T follicular helper cell (primary cell): ENCODE results near the gene TREML1.
"Not testable (repeated sequence)": the region's sequence is repeated elsewhere in the genome, so short reads cannot be mapped to it uniquely, and the experiment has no call there.

Experiments used
- DNase-seq: peaks from one replicate; pipeline ENCODE4 v3.0.0-alpha.2; 2020; ENCODE audit warnings: low read depth

Gene TREML1

GRCh38 chr6:41147917-41148316 lies 6.2 kb downstream of the TREML1 start:
- DNase-seq, result no peak

- no peak for DNase-seq
Observed at GRCh38 chr6:41136911-41137310, 17.2 kb downstream of the TREML1 start.

GRCh38 chr6:41135062-41135832 lies 18.9 kb downstream of the TREML1 start:
- no peak for DNase-seq

GRCh38 chr6:41132254-41132653 lies 21.9 kb downstream of the TREML1 start:
- DNase-seq, result no peak

GRCh38 chr6:41125282-41125681 lies 28.9 kb downstream of the TREML1 start:
- DNase-seq, result no peak

- no peak for DNase-seq
Observed at GRCh38 chr6:41122918-41123317, 31.2 kb downstream of the TREML1 start.

GRCh38 chr6:41122373-41122772 lies 31.8 kb downstream of the TREML1 start:
- no peak for DNase-seq

- no peak for DNase-seq
Observed at GRCh38 chr6:41120058-41120457, 34.1 kb downstream of the TREML1 start.

- no peak for DNase-seq
Observed at GRCh38 chr6:41119508-41119907, 34.6 kb downstream of the TREML1 start.

- DNase-seq, result not testable (repeated sequence)
Observed at GRCh38 chr6:41115027-41115426, 39.1 kb downstream of the TREML1 start.

- DNase-seq, result no peak
Observed at GRCh38 chr6:41111017-41111416, 43.1 kb downstream of the TREML1 start.

- DNase-seq, result no peak
Observed at GRCh38 chr6:41103847-41104246, 50.3 kb downstream of the TREML1 start.

- no peak for DNase-seq
Observed at GRCh38 chr6:41100871-41101287, 53.3 kb downstream of the TREML1 start.
